NCI-H526 (cell line): ENCODE data around the gene MANSC1.
"Not testable (repeated sequence)": the region's sequence is repeated elsewhere in the genome, so short reads cannot be mapped to it uniquely, and the experiment has no call there.

Experiments
- DNase-seq, 2 experiments: peaks; one replicate each; lab custom pipeline; 2025; lab: John Stamatoyannopoulos, UW

Gene MANSC1

GRCh38 chr12:12323591-12323990 lies 26.5 kb downstream of the MANSC1 start:
- no peak for DNase-seq

- no peak for DNase-seq
Observed at GRCh38 chr12:12323118-12323517, 26.9 kb downstream of the MANSC1 start.

DNA sequence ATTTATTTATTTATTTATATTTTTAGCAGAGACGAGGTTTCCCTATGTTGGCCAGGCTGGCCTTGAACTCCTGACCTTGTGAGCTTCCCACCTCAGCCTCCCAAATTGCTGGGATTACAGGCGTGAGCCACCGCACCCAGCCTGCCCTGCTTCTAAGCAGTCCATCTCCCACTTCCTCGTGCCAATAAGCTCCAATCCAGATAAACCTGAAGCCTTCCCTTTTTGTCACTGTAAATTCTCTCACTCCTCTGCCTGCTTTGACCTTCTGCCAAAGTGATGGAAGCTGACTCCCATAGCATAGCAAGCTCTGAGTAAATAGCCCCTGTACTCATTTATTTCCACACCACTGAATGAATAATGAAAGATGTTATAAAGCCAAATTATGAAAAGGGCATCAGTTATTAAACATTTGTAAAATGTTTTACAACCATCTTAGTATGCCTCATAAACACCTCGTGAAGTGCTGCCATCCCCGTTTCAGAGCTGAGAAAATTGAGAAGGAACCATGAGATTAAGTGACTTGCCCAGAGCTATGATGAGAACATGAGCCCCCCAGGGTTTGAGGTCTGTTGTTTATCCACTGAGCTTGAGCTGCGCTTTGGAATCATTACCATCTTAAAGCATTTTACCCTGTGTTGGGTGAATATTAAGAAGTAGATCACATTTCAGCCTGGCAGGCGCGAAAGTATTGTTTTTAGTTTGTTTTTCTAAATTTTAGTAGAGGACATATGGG lies 30.4 kb downstream of the MANSC1 start:
- no peak for DNase-seq

DNA sequence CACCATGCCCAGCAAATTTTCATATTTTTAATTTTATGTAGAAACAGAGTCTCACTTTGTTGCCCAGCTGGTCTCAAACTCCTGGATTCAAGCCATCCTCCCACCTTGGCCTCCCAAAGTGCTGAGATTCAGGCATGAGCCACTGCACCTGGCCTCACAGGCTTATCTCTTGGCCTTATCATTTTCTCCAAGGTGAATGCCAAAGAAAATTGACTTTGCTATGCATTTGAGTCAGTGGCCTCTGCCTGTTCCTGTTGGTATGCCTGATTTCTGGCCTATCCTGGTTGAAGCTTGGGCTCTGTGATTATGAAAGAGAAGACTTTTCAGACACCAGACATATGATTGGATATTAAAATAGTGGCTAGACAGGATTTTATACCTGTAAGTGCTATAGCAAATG lies 34.2 kb downstream of the MANSC1 start:
- DNase-seq: no peak

GRCh38 chr12:12310695-12311094 lies 39.3 kb downstream of the MANSC1 start:
- DNase-seq: not testable (repeated sequence)

- DNase-seq: no peak
Observed at GRCh38 chr12:12305568-12306300, 44.3 kb downstream of the MANSC1 start.

DNA sequence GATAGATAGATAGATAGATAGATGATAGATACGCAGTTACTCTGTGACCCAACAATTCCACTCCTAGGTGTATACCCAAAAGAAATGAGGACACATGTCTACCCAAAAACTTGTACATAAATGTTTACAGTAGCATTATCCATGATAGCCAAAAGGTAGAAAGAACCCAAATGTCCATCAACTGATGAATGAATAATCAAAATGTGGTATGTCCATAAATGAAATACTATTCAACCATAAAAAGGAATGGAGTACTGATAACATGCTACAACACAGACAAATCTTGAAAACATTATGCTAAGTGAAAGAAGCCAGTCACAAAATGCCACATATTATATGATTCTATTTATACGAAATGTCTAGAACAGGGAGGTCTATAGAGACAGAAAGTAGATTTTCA lies 47.1 kb downstream of the MANSC1 start:
- no peak for DNase-seq

DNA sequence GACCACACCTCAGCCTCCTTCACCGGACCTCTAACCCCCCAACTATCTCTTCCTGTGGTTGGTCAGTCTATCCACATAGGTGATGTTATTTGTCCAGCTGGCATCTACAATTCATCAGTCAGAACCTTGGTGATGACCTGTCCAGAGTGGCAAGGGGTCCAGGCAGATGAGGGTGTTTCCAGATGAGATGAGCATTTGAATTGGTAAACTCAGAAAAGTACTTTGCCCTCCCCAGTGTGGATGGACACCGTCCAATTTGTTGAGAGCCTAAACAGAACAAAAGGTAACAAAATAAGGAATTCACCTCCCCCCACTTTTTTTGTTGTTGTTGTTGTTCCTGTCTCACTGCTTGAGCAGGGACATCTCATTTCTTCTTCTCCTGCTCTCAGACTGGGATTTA lies 48.9 kb downstream of the MANSC1 start:
- no peak for DNase-seq

GRCh38 chr12:12297201-12297830 lies 52.7 kb downstream of the MANSC1 start:
- no peak for DNase-seq

DNA sequence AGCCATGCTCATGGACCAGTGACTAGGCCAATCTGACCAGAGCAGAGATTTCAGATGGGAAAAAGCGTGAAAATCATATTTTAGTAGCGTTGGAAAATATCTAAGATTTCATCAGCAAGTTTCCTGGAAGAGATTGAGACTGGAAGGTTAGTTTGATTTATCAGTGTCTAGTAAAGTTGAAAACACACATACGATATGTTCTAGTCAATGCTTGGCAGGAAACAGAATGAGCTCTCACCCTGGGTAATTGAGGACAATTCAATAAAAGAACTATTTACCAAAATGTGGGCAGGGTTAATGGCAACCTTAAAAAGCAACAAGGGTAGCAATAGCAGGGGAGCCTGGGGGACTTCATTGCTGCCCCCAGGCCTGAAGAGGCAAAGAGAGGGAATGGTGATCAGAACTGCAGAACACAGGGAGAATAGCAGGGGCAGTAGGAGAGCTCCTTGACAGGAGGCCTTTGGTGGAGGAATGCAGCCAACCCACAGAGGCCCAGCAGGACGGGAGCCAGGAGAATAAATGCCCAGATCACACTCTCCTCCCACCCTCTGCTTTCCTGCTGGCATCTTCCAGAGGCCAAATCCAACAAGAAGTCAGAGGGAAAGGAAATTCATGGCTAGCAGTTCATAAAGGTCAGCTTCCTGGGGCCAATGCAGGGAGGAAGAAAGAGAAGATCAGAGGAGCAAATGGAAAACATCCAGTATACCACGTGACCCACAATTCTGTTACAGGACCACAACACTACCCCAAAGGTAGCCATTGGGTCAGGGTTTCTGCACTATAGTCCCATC lies 55.6 kb downstream of the MANSC1 start:
- no peak for DNase-seq

GRCh38 chr12:12290206-12290605 lies 59.8 kb downstream of the MANSC1 start:
- DNase-seq: no peak

- DNase-seq: no peak
Observed at GRCh38 chr12:12286441-12286840, 63.6 kb downstream of the MANSC1 start.

GRCh38 chr12:12282761-12283425 lies 67.1 kb downstream of the MANSC1 start:
- no peak for DNase-seq

- DNase-seq: no peak
Observed at GRCh38 chr12:12282202-12282601, 67.8 kb downstream of the MANSC1 start.

- no peak for DNase-seq
Observed at GRCh38 chr12:12281134-12281533, 68.9 kb downstream of the MANSC1 start.

- no peak for DNase-seq
Observed at GRCh38 chr12:12278899-12279298, 71.1 kb downstream of the MANSC1 start.
